ENCODE data around the gene ANKLE1.

- no peak for TF ChIP-seq CTCF (IDR thresholded peaks at IDR 0.05)
- TF ChIP-seq TAF1 (IDR thresholded peaks at IDR 0.05; ENCODE audit: borderline replicate concordance, low read depth, low read length) = no peak
- TF ChIP-seq, protein P1, sequence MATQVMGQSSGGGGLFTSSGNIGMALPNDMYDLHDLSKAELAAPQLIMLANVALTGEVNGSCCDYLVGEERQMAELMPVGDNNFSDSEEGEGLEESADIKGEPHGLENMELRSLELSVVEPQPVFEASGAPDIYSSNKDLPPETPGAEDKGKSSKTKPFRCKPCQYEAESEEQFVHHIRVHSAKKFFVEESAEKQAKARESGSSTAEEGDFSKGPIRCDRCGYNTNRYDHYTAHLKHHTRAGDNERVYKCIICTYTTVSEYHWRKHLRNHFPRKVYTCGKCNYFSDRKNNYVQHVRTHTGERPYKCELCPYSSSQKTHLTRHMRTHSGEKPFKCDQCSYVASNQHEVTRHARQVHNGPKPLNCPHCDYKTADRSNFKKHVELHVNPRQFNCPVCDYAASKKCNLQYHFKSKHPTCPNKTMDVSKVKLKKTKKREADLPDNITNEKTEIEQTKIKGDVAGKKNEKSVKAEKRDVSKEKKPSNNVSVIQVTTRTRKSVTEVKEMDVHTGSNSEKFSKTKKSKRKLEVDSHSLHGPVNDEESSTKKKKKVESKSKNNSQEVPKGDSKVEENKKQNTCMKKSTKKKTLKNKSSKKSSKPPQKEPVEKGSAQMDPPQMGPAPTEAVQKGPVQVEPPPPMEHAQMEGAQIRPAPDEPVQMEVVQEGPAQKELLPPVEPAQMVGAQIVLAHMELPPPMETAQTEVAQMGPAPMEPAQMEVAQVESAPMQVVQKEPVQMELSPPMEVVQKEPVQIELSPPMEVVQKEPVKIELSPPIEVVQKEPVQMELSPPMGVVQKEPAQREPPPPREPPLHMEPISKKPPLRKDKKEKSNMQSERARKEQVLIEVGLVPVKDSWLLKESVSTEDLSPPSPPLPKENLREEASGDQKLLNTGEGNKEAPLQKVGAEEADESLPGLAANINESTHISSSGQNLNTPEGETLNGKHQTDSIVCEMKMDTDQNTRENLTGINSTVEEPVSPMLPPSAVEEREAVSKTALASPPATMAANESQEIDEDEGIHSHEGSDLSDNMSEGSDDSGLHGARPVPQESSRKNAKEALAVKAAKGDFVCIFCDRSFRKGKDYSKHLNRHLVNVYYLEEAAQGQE (IDR thresholded peaks at IDR 0.05; ENCODE audit: low read depth, low read length) = no peak
- no peak for TF ChIP-seq SIN3A (IDR thresholded peaks at IDR 0.05; ENCODE audit: borderline replicate concordance, low read depth, low read length)
- no peak for TF ChIP-seq MXI1 (IDR thresholded peaks at IDR 0.05; ENCODE audit: low read depth, low read length)
- no peak for TF ChIP-seq RFX5 (IDR thresholded peaks at IDR 0.05; ENCODE audit: low read length)
- TF ChIP-seq EZH2phosphoT487 (IDR thresholded peaks at IDR 0.05; ENCODE audit: borderline replicate concordance, low read depth) = no peak
- TF ChIP-seq RCOR1 (IDR thresholded peaks at IDR 0.05; ENCODE audit: low read length) = no peak
- no peak for TF ChIP-seq POLR2AphosphoS5 (IDR thresholded peaks at IDR 0.05; ENCODE audit: low read depth, low read length)
- no peak for TF ChIP-seq RXRA (IDR thresholded peaks at IDR 0.05; ENCODE audit: borderline replicate concordance, low read depth)
- no peak for TF ChIP-seq SMC3 (IDR thresholded peaks at IDR 0.05; ENCODE audit: low read depth, low read length)
- no peak for TF ChIP-seq NRF1 (IDR thresholded peaks at IDR 0.05; ENCODE audit: low read depth, low read length)
- TF ChIP-seq, protein P2, sequence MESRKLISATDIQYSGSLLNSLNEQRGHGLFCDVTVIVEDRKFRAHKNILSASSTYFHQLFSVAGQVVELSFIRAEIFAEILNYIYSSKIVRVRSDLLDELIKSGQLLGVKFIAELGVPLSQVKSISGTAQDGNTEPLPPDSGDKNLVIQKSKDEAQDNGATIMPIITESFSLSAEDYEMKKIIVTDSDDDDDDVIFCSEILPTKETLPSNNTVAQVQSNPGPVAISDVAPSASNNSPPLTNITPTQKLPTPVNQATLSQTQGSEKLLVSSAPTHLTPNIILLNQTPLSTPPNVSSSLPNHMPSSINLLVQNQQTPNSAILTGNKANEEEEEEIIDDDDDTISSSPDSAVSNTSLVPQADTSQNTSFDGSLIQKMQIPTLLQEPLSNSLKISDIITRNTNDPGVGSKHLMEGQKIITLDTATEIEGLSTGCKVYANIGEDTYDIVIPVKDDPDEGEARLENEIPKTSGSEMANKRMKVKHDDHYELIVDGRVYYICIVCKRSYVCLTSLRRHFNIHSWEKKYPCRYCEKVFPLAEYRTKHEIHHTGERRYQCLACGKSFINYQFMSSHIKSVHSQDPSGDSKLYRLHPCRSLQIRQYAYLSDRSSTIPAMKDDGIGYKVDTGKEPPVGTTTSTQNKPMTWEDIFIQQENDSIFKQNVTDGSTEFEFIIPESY (IDR thresholded peaks at IDR 0.05; ENCODE audit: borderline replicate concordance, low read depth) = no peak
- no peak for TF ChIP-seq EP300 (IDR thresholded peaks at IDR 0.05; ENCODE audit: borderline replicate concordance in 1 of 2, low read depth in 1 of 2, low read length in 1 of 2)
Observed at GRCh38 chr19:17326595-17326966, 44.9 kb downstream of the ANKLE1 start.

Measured in SK-N-SH (cell line).